GM12891 (cell line): ENCODE data around the gene SPATA6L.
"Not testable (repeated sequence)": the region's sequence is repeated elsewhere in the genome, so short reads cannot be mapped to it uniquely, and the experiment has no call there.

Experiments used
- DNase-seq: peaks from one replicate; pipeline ENCODE4 v3.0.0; 2011; ENCODE audit warnings: low spot score; ENCODE audit not compliant: insufficient read length
- FAIRE-seq: peaks from 2 replicates; lab custom pipeline; 2011; peaks lifted over from hg19 to GRCh38; lab: Jason Lieb, UNC
- PAX5 ChIP-seq: IDR thresholded peaks from 2 replicates; pipeline ENCODE4 v1.6.1; 2011; ENCODE audit warnings: low read length, moderate library complexity, mild to moderate bottlenecking; ENCODE audit not compliant: insufficient read depth, severe bottlenecking
- POLR2A ChIP-seq: IDR thresholded peaks from 2 replicates; pipeline ENCODE4 v1.6.1; 2011; ENCODE audit warnings: low read depth, low read length, control low read depth
- POLR2AphosphoS5 ChIP-seq: IDR thresholded peaks from 2 replicates; pipeline ENCODE4 v1.6.1; 2011; ENCODE audit warnings: low read depth, low read length, control low read depth
- POU2F2 ChIP-seq: IDR thresholded peaks from 2 replicates; pipeline ENCODE4 v1.6.1; 2011; ENCODE audit warnings: low read depth, mild to moderate bottlenecking, control low read depth, low read length, moderate library complexity
- SPI1 ChIP-seq: IDR thresholded peaks from 2 replicates; pipeline ENCODE4 v1.6.1; 2011; ENCODE audit warnings: low read depth, low read length, control low read depth
- TAF1 ChIP-seq: IDR thresholded peaks from 2 replicates; pipeline ENCODE4 v1.6.1; 2011; ENCODE audit warnings: low read depth, low read length, control low read depth

SPATA6L gene

DNA sequence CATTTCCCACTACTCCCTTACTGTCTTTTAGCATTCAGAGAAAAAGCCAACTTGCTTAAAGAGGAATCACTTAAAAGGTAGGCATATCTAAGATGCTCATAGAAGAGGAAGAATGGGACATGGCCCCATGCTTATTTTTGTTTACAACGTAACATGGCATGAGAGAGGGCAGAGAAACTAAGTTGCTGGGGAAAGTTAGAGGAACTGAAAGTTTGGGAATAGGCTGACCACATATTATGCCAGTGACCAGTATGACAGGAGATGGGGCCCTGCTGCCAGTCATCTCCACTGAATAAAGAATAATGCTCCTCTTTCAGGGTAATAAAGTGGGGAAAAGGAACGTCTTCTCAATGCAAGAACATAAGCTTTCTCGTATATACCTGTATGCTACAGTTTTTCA, 2.3 kb downstream of the SPATA6L start:
- no peak for TF ChIP-seq TAF1
- no peak for TF ChIP-seq POLR2A
- TF ChIP-seq SPI1: peak; percentile 56
- no peak for TF ChIP-seq POU2F2
- no peak for DNase-seq
- FAIRE-seq: no peak

DNA sequence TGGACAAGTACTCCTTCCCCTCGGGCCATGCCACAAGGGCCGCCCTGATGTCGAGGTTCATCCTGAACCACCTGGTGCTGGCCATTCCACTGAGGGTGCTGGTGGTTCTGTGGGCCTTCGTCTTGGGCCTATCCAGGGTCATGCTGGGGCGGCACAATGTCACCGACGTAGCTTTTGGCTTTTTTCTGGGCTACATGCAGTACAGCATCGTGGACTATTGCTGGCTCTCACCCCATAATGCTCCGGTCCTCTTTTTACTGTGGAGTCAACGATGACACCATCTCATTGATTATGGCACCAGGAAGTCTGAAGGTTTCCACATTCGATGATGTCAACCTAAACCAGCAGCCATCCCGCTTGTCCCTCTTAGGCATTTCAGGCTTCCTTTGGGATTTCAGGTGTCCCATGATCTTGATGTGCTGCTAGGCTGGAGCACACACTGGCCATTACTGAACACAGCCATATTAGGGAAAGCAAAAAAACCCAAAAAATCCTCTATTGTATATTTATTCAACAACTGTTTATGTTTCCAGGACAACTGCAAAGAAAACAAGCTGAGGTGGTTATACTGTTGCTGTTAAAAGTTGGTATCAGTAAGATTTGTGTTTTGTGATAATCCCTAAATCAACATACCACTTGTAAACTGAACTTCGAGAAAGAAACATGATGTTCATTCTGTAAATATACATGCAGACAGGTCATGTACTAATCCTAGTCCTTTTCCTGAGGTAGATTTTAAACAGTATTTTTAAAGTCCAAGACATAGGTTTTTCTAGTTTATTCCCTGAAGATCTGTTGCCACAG, 3.1 kb downstream of the SPATA6L start:
- DNase-seq (no peak), FAIRE-seq (no peak)
- TF ChIP-seq SPI1: no peak
- no peak for TF ChIP-seq POLR2A
- TF ChIP-seq PAX5: no peak
- no peak for TF ChIP-seq TAF1
- no peak for TF ChIP-seq POLR2AphosphoS5
- no peak for TF ChIP-seq POU2F2

- TF ChIP-seq POLR2A: peak; percentile 61
- peak; percentile 49; the same call in 1 of the 2 replicates for TF ChIP-seq TAF1
- no peak for TF ChIP-seq PAX5
- TF ChIP-seq SPI1: peak; percentile 58; the same call in 1 of the 2 replicates
- TF ChIP-seq POLR2AphosphoS5: peak; percentile 65; the same call in 1 of the 2 replicates
- TF ChIP-seq POU2F2: peak; percentile 69; the same call in 1 of the 2 replicates
- DNase-seq: peak; percentile 66
- peak; percentile 92 for FAIRE-seq
Measured at GRCh38 chr9:4662108-4662988, 3.9 kb downstream of the SPATA6L start, which contains the start of gene PLPP6. Gene PLPP6 (plus strand): TSS chr9:4662294. CDS start chr9:4662376, 82 bp downstream.

GRCh38 chr9:4661611-4662010, 4.7 kb downstream of the SPATA6L start:
- TF ChIP-seq POLR2A (no peak), SPI1 (no peak), PAX5 (no peak), POU2F2 (no peak), POLR2AphosphoS5 (no peak), TAF1 (no peak)
- no peak for FAIRE-seq
- no peak for DNase-seq

DNA sequence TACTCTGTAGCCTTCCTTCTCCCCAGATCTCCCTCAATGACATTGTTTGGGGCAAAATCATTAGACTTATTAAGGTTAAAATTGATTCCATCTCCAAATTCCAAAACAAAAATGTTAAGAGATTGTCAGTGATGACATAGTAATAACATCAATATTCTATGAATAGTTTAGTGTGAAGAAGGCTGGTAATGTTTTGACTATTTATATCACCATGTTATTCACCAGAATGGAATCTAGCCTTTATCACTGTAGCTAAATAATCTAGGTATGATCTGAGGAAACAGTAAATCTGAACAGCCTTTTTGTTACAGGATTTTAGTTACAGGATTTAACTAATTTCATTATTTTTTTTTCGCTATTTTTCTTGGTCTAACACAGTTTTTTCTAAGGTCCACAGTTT, 5.1 kb downstream of the SPATA6L start:
- TF ChIP-seq TAF1 (no peak), PAX5 (no peak), POLR2AphosphoS5 (no peak), POU2F2 (no peak), SPI1 (no peak), POLR2A (no peak)
- FAIRE-seq (no peak), DNase-seq (no peak)

DNA sequence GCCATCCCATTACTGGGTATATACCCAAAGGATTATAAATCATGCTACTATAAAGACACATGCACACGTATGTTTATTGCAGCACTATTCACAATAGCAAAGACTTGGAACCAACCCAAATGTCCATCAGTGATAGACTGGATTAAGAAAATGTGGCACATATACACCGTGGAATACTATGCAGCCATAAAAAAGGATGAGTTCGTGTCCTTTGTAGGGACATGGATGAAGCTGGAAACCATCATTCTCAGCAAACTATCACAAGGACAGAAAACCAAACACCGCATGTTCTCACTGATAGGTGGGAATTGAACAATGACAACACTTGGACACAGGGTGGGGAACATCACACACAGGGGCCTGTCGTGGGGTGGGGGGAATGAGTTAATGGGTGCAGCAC, 5.6 kb downstream of the SPATA6L start:
- FAIRE-seq, DNase-seq: not testable (repeated sequence)

DNA sequence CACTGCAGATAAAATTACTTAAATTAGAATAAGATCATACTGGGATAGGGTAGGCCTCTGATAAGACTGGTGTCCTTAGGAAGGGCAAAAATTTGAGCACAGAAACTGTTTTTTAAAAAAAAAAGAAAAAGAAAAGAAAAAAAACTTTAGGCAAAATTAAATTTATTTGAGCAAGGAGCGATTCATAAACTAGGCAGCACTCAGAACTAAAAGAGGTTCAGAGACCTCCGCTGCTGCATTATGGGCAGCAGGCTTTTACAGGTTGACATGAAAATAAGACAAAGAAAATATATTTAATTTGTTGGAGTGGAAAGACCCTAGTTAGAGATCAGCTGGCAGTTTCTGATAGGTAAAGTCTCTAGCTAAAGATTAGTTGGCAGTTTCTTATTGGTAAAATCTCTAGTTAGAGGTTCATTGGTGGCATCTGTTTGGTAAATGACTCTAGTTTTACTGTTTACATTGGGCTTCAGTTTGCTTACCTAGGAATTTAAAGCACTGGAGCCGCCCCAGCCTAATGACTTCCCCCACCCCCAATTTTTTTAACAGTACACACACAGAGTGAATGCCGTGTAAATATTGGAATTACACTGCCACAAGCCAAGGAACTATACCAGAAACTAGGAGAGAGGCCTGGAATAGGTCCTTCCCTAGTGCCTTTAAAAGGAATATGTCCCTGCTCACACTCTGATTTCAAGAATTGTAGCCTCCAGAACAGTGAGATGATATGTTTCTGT, 8.7 kb downstream of the SPATA6L start:
- DNase-seq: no peak
- no peak for TF ChIP-seq POLR2A
- TF ChIP-seq SPI1: no peak
- no peak for TF ChIP-seq POLR2AphosphoS5
- no peak for TF ChIP-seq PAX5
- no peak for TF ChIP-seq TAF1
- TF ChIP-seq POU2F2: no peak
- no peak for FAIRE-seq

DNA sequence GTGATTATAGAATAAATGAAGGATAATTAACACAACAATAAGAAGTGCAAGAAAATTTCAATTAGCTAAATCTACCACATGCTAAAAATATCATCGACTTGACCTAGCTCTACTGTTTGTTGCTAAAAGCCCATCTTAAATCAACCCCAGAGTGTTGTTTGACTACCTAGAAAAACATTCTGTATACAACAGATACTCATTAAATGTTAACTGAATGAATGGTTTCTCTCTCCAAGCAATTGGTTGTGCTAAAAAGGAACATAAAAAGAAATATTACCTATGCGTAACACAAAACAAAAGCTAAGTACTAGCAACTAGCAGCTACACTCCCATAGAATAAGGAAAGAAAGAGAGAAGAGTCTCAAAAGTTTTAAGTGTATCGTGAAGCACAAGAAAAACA, 9.7 kb downstream of the SPATA6L start:
- FAIRE-seq: no peak
- no peak for DNase-seq
- TF ChIP-seq PAX5 (no peak), POLR2A (no peak), POLR2AphosphoS5 (no peak), POU2F2 (no peak), SPI1 (no peak), TAF1 (no peak)

GRCh38 chr9:4656196-4656595, 10.1 kb downstream of the SPATA6L start:
- not testable (repeated sequence) for DNase-seq, FAIRE-seq
